Mesothelial cell of epicardium (in vitro differentiated cells): ENCODE data around the gene ZNF474. TPM values are rescaled to one million over a fixed set of nuclear protein-coding genes. Genes with fewer than 3 reads are reported as not detected.
A peak's percentile ranks its signal among the peaks of the same experiment; 100 is the strongest.

Experiments used
- DNase-seq, 2 experiments: peaks; one replicate each; pipeline ENCODE4 v3.0.0; 2021; ENCODE audit warnings: low spot score in 2 of 2; ENCODE audit not compliant: unreplicated experiment in 2 of 2
- H3K27ac Mint-ChIP-seq: 2 replicates; pipeline ENCODE4 v1.8.0; 2021; ENCODE audit warnings: mixed read lengths
- H3K27me3 Mint-ChIP-seq: 2 replicates; pipeline ENCODE4 v1.8.0; 2021; ENCODE audit warnings: low read depth, mixed read lengths
- H3K36me3 Mint-ChIP-seq: 2 replicates; pipeline ENCODE4 v1.8.0; 2021; ENCODE audit warnings: mixed read lengths
- H3K4me1 Mint-ChIP-seq: 2 replicates; pipeline ENCODE4 v1.8.0; 2021; ENCODE audit warnings: mixed read lengths
- H3K4me3 Mint-ChIP-seq: 2 replicates; pipeline ENCODE4 v1.8.0; 2021; ENCODE audit warnings: mild to moderate bottlenecking, moderate library complexity, mixed read lengths
- H3K9me3 Mint-ChIP-seq: 2 replicates; pipeline ENCODE4 v1.8.0; 2021; ENCODE audit warnings: mixed read lengths
- CTCF ChIP-seq: fragments of 200-600 bp; sonication (generic); IDR thresholded peaks from one replicate; pipeline ENCODE4 v1.5.0; 2021; ENCODE audit warnings: antibody characterized with exemption; ENCODE audit not compliant: unreplicated experiment
- total RNA-seq: library from RNA; stranded (reverse); gene quantifications from 3 replicates; pipeline ENCODE4 v1.2.1, GENCODE V29; 2021

Gene ZNF474
- total RNA-seq, 1 donor from 2014 or later = 0.98 TPM

- Mint-ChIP-seq H3K4me1 (peaks cover 13% of the 10 kb centered on the region), H3K36me3 (no peaks in the 10 kb centered on the region), H3K9me3 (peaks cover 3% of the 10 kb centered on the region), H3K4me3 (no peak overlapping the region), H3K27ac (peak overlapping the region; percentile 4), H3K27me3 (peaks cover 1% of the 10 kb centered on the region)
- TF ChIP-seq CTCF = no peak
- DNase-seq = no peak
These were observed 34.7 kb downstream of the ZNF474 start for GRCh38 chr5:122164070-122164435.

DNA sequence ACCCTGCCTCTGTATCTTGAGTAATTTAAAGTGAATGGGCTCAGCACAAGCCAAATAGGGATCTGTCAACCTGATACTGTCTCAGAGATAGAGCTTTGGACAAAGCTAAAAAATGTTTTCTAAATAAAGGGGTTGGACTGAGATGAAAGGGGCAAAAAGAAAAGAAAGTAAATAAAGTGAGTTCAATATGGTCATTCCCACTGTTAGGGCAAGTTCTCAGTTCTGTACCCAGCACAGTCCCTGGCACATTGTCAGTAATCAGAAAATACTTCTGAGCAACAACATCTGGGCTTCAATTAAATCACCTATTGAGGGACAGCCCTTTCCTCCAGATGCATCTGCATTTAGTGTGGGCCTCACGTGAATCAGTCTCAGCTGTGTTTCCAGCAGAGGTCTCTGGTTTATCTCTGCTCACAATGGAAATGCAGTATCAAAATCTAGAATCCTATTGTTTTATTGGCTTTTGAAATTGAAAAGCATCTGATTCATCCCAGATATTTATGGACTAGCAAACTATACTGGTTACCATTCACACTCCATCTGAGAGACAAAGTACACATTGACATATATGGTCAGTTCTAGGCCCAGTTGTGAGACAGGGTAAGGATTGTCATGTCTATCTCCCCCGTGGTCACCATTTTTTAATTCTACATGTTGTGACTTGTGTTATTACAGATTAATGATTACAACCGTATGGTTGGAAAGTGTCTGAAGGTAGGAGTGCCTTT is 35.6 kb downstream of the ZNF474 start:
- Mint-ChIP-seq H3K27ac (no peak overlapping the region), H3K9me3 (peaks cover 1% of the 10 kb centered on the region), H3K36me3 (no peaks in the 10 kb centered on the region), H3K4me3 (no peak overlapping the region), H3K27me3 (no peaks in the 10 kb centered on the region), H3K4me1 (peaks cover 13% of the 10 kb centered on the region)
- TF ChIP-seq CTCF = no peak
- DNase-seq = no peak

DNA sequence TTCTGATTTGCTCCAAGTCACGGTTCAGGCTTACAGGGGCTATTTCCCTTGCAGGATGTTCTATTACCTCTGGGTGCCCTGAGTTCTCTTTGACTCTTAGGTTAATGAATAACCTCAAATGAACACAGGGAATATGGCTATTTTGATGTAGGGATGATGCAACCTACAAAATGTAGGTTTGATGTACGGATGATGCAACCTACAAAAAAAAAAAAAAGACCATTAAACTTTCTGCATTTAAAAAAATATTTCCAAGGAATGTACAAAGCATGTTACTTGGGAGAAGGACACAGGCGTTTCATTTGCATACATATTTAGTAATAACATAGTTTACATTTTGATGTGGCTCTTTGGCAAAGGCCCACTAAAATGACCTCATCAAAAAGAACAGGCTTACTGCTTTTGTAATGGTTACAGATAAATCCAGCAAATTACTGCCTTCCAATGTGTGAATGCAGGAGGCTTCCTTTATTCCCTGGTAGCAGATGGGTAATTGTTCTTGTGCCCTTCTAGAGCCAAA is 36.3 kb downstream of the ZNF474 start:
- no peaks in the 10 kb centered on the region for H3K27me3 Mint-ChIP-seq
- H3K36me3 Mint-ChIP-seq = no peaks in the 10 kb centered on the region
- no peak overlapping the region for H3K4me3 Mint-ChIP-seq
- TF ChIP-seq CTCF = no peak
- no peak for DNase-seq
- no peak overlapping the region for H3K27ac Mint-ChIP-seq
- H3K4me1 Mint-ChIP-seq = peaks cover 15% of the 10 kb centered on the region
- no peaks in the 10 kb centered on the region for H3K9me3 Mint-ChIP-seq

DNA sequence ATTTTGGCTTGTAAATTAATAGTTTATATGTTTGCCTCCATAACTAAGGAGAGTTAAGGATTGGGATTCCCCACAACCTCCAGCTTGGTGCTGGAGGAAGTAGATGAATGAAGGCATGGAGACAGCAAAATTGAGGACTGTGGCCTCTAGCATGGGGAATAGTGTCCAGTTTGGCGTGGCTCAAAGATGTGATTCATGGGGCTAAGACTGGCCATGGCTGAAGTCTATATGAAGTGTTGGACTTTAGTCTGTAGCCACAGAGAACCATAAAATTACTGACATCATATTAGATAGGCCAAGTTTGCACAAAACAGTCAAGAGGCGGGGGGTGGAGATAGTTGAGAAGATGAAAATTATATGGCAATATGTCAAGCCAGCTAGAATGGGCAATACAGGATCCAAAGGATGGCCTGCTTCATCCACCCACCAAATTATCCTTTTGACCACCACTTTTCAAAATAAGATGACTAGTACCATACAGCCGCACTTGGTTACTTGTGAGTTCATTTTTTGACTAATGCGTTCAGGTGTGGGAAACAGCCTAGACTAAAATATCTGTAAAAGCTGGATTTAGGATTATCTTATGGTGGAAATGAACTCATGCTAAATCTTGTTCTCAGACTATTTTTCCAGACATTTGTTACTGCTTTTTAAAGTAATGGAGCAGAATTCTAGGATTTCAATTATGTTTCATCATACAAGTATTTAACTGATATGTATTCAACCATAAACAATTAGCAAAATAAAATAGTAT is 40.2 kb downstream of the ZNF474 start:
- H3K9me3 Mint-ChIP-seq = no peaks in the 10 kb centered on the region
- no peak overlapping the region for H3K27ac Mint-ChIP-seq
- peaks cover 7% of the 10 kb centered on the region for H3K4me1 Mint-ChIP-seq
- H3K36me3 Mint-ChIP-seq = no peaks in the 10 kb centered on the region
- no peak overlapping the region for H3K4me3 Mint-ChIP-seq
- DNase-seq = no peak
- no peak for TF ChIP-seq CTCF
- no peaks in the 10 kb centered on the region for H3K27me3 Mint-ChIP-seq

GRCh38 chr5:122170620-122171019 is 41.3 kb downstream of the ZNF474 start:
- no peak overlapping the region for H3K4me3 Mint-ChIP-seq
- no peaks in the 10 kb centered on the region for H3K36me3 Mint-ChIP-seq
- H3K9me3 Mint-ChIP-seq = no peaks in the 10 kb centered on the region
- H3K27me3 Mint-ChIP-seq = no peaks in the 10 kb centered on the region
- no peak for DNase-seq
- H3K27ac Mint-ChIP-seq = no peak overlapping the region
- peaks cover 13% of the 10 kb centered on the region for H3K4me1 Mint-ChIP-seq
- TF ChIP-seq CTCF = no peak
